CD4-positive, alpha-beta T cell treated with Interleukin-21 for 1 hour (primary cell): Measurements from ENCODE around the gene FAM120B.

Source experiments
- DNase-seq: peaks from one replicate; pipeline ENCODE4 v3.0.0-alpha.2; 2020

Gene FAM120B

GRCh38 chr6:170288091-170288631 lies 18.4 kb upstream of the FAM120B start:
- no peak for DNase-seq

DNA sequence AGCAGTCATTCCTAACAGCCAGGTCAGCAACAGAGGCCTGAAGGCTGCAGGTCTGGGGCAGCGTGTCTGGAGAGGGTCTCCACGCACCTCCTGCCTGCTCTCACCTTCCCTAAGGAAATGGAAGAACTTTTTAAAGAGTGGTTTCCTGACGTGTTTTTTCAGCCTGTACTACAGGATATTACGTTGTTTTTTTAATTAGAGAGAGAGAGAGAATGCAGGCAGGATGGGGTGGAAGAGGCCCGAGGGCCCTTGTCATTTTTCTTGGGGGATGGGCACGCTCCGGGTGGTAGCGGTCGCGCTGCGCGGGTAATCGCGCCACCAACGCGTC lies 17.7 kb upstream of the FAM120B start:
- DNase-seq = no peak

- DNase-seq = no peak
Measured at GRCh38 chr6:170289180-170289931, 17.2 kb upstream of the FAM120B start.

- DNase-seq = no peak
Measured at GRCh38 chr6:170289951-170290295, 16.6 kb upstream of the FAM120B start.

- DNase-seq = no peak
Measured at GRCh38 chr6:170290296-170291128, 16.0 kb upstream of the FAM120B start, which contains the start of gene DLL1. Gene DLL1, minus strand, starts transcription at chr6:170291078. Its CDS starts 939 bp downstream, at chr6:170290139.

- DNase-seq = no peak
Measured at GRCh38 chr6:170291271-170292110, 15.1 kb upstream of the FAM120B start.

GRCh38 chr6:170292111-170292406 lies 14.5 kb upstream of the FAM120B start:
- no peak for DNase-seq

DNA sequence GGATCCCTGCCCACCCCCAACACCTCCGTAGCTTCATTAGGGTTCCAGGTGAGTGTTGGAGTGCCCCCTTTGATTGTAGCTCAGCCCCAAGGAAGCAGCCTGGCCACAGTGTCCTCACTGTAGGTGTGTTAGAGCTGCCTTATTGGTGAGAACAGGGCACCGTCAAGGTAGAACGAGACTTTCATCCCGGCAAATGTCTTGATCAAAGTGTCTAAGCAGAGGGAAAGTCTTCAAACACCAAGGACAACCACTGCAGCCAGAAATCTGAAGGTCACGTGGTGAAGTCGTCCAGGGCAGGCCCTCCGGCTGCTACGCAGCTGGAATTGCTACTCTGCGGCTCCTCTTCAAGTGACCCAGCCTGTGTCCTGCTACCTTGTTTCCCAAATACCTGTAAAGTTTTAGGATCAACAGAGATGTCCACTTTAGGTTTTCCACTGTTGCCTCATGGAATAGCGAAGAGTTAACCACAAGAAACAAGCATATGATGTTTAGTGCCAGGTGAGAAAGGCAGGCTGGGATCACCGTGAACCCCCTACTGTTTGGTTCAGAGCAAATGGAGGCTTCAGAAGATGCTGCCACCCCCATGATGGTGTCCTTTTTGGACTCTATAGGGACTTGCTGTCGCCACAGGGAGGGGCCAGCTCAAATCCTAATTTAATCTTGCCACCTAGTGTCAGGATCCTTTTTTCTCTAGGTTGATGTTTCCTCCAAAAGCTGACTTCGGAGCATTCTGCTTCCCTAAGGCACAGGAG lies 14.0 kb upstream of the FAM120B start:
- no peak for DNase-seq

- DNase-seq = no peak
Measured at GRCh38 chr6:170293341-170294231, 13.0 kb upstream of the FAM120B start.

- DNase-seq = no peak
Measured at GRCh38 chr6:170294298-170294730, 12.2 kb upstream of the FAM120B start.

DNA sequence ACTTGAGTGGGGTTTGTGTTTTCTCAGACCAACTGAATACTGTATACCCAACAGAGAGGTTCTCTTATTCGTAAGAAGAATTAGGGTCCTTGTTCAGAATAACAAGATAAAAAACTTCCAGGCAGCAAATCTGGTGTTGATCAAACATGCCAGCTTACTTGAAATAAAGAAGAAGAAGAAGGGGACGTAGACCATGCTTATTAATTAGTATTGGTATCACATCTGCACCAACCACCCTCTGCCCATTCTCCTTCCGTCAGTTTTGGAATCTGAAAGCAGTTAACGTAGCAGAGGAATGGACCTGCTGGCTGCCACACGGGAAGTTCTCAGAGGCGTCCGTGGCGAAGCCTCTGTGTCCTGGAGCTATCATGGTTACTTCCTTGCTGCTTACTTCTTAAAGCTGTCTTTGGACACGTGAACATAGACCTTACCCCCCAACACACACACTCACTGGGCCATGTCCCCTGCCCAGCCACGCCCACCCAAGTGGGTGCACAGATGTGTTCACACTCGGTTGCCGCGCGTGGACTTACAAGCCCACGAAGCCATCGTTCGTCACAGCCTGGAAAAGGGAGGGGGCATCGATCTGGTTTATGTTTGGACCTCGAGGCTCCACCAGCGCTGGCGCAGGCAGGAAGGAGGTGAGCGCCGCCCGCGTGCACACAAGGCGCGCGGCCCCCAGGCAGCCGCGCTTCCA lies 11.6 kb upstream of the FAM120B start:
- DNase-seq = no peak

GRCh38 chr6:170295510-170296422 lies 10.8 kb upstream of the FAM120B start:
- no peak for DNase-seq

DNA sequence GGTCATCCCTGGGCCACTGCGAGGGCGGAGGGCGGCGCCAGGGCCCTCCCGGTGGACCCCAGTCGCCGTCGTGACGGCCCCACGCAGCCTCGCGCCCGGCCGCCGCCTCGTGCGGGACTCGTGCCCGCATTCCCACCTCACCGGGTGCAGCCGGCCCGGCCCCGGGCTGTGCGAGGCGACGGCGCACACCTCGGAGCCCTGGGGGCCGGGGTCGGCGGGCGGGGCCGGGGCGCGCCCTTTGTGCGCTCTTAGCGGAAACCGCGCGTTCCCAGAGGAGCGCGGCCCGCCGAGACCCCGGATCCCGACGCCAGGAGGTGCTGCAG lies 10.2 kb upstream of the FAM120B start:
- DNase-seq = no peak

DNA sequence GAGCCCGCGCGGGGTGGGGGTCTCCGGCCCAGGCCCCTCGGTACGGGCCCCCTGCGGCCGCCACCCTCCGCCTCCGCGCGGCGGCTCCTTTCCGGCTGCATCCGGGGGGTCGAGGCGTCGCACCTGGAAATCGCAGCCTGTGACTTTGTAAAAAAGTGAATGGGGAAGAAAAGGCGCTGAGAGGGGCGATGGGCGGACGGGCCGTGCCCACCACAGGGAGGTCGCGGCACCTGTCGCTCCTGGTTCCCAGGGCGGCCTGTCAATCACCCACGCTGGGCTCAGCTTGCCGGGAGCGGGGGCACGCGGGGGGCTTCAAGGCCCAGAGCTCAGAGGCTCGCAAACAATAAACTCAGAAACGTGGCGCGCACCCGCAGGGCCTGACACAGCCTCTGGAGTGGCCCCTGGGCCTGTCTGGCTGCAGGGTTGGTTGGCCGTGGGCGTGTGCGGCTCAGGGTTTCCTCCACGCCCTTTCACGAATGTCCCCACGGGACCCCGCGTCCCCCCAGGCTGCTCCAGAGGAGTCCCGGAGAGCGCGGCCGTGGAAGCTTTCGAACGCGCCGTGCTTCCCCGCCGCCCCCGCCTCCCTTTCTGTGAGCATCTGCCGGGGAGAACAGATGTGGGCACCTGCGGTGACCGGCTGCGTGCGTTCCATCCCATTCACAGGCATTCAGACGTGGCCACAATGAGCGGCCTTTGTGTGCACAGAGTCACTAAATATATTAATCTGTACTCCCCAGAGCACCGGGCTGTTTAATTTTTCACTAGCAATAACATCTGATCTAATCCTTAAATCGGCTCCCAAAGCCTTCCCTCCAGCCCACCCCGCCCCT lies 9.6 kb upstream of the FAM120B start:
- no peak for DNase-seq

GRCh38 chr6:170297576-170298330 lies 8.8 kb upstream of the FAM120B start:
- no peak for DNase-seq

- DNase-seq = no peak
Measured at GRCh38 chr6:170298688-170299087, 7.9 kb upstream of the FAM120B start.

- no peak for DNase-seq
Measured at GRCh38 chr6:170301184-170301583, 5.4 kb upstream of the FAM120B start.

- no peak for DNase-seq
Measured at GRCh38 chr6:170305805-170306323, 694 bp upstream of the FAM120B start.
